HG03280 (cell line): ENCODE data around the gene NHSL2.
"Not testable (repeated sequence)": the region's sequence is repeated elsewhere in the genome, so short reads cannot be mapped to it uniquely, and the experiment has no call there.

Experiments used
- ATAC-seq: cut with Tn5 transposase; IDR thresholded peaks from one replicate; pipeline ENCODE4 v1.9.1; 2021; ENCODE audit warnings: mild to moderate bottlenecking, moderate library complexity; ENCODE audit not compliant: unreplicated experiment

The NHSL2 gene

DNA sequence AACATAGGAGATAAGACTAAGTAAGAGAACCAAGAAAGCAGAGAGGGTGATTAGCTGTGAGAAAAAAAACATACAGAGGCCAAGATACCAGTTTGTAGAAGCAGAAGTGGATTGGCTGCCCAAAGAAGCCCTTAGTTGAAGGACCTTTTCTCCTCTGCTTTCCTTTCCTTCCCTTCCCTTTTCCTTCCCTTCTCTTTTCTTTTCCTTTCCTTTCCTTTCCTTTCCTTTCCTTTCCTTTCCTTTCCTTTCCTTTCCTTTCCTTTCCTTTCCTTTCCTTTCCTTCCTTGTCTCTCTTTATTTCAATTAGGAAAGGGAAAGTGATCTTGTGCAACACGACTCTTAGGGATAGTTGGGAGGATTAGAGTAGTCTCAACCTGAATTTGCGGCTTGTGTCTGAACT lies 128.2 kb downstream of the NHSL2 start:
- no peak for ATAC-seq

DNA sequence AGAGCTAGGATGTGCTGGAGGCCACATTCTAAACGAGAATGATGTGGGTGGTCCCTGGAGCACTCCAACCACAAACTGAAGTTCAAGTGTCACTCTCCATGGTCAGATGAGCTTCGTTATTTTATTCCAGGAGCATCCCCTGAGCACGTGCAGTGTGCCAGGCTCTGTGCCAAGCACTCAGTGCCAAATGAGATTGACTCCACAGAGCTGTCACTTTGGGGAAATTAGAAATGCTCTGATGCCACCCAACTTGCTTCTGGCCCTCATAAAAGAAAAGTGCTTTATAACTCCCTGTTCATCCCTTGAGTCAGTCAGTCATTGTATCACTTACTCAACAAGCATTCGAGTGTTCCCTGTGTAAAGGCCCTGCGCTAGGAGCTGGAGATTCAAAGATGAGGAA lies 129.9 kb downstream of the NHSL2 start:
- no peak for ATAC-seq

DNA sequence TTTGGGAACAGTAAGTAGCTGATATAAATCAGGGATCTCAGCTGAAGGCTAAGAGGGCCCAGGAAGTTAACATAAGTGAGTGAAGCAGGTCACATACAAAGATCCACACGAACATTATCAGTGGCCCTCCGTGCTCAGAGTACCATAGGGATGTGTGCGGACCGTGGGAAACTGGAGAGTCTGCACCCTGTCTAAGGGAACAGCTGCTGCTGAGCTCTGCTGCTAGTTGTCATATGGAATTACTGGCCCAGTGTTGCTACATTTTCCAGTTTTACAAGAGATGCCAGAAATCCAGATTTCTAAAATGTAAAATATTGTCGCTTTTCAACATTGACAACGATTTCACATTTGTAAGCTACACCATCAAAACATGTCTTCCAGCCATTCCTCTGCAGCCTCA lies 130.5 kb downstream of the NHSL2 start:
- ATAC-seq: no peak

DNA sequence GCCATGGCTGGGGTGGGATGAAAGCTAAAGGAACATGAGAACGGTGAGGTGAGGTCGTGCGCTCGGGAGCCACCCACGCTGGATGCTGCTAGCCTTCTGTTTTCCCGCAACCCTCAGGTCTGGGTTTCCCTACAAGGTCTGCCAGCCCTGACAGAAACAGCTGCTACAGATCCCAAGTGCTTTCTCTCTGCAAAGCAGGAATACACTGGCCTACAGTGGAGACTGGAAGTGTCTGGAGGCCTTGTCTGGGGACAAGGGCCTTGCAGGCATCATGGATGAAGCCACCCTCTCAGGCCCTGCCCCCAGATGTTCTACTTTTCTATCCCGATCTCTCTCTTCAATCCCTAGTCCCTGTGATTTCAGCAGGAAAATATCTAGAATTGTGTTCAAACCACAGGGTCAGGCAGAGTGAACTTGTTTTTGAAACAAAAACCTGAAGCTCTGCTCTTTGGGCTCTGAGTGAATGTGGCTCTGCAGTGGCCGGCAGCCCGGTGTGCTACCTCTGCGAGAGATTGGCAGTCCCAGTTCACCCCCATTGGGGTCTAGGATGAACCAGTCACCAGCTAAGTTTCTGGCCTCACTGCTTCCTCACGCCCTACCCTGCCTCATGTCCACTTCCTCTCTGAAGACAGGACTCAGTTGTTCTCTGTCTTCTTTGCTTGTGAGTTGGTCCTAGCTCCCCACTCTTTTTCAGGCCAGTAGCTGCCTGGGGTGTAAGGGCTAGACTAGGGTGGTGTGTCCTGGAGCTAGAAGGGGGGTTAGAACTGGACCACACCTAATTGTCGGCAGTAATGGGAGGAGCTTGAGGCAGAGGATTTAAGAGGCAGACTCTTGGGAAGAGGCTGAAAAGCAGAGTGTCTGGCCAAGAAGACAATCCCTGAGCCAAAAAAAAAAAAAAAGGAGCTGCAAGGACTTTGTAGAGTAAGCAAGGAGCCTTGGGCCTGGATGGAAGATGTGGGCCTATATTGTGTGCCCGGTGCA lies 131.5 kb downstream of the NHSL2 start:
- ATAC-seq: no peak

DNA sequence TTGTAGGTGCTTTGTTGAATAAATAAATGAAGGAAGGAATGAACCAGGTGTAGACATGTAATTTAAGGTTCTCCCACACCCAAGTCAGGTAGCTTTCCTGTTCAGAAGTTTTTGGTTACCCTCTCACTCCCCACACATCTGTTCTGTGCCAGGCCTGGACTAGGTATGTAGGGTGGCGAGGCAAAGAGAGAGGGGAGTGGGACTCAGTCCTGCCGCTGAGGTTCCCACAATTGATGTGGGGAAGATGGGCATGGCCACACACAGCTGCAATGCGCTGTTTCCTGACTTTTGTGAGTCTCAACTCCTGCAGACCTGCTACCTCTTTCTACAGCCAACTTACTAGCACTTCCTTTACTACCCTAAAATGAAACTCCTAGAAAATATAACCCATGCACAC lies 132.2 kb downstream of the NHSL2 start:
- no peak for ATAC-seq

DNA sequence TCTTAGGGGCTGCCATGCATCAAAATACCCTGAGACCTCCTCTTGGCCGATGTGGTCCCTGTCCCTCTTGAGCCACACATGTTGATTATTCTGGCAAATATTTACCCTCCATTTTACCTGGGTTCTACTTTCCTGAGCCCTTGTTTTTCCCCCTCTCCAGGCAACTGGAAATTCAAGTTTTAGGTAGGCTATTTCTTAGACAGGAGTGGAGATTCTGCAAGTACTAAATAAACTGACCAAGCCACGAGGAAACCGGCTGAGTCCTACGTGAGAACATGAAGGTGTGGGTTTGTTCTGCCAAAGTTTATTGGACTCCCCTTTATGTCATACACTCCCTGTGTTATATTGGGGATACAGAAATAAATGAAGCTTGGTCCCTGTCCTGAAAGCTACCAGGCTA lies 133.0 kb downstream of the NHSL2 start:
- no peak for ATAC-seq

DNA sequence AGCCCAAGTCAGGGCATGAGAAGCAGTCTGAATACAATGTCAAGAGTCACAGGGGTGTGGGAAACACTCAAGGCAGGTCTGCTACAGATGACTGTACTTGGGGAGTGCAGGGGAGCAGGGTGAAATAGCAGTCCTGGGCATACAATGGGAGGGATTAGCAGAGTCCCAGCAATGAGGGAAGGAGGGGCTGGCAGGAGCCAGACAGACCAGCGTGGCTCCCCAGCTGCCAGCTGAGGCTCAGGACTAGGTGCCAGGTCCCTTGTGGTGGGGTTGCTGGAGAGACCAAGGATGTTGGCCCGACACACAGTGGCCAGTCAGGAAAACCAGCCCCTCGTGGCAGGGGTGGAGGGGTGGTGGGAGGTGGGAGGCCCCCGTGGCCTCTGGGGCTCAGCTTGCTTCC lies 134.5 kb downstream of the NHSL2 start:
- no peak for ATAC-seq

DNA sequence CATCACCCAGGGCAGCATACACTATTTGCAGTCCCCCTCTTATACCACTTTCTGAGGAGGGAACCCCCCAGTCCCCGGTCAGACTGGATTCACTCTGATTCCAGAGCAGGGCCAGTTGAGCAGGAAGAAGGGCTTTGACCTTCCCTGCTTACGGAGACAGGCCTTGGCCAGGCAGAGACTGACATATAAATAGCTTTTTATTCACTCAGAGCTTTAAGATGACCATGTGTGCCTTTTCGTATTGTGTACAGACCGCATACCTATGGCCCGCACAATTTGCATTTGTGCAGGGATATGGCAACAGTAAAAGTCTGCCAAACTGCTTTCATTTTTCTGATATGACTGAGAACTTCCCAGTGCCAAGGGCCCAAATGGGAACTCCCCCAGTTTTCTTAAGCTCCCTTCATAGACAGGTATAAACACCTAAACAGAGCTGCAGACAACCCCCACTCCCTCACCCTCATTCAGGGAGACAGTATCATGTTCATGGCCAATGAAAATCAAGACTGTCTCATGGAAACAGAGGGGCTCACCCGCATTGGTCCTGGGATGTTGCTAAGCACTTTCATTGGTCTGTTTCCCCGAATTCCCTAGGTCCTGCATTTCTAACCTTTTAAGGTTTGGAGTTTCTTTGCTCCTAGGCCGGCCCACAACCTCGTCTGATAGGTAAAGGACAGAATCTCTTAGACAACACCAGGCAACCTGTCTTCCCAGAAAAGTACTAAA lies 135.1 kb downstream of the NHSL2 start:
- no peak for ATAC-seq

DNA sequence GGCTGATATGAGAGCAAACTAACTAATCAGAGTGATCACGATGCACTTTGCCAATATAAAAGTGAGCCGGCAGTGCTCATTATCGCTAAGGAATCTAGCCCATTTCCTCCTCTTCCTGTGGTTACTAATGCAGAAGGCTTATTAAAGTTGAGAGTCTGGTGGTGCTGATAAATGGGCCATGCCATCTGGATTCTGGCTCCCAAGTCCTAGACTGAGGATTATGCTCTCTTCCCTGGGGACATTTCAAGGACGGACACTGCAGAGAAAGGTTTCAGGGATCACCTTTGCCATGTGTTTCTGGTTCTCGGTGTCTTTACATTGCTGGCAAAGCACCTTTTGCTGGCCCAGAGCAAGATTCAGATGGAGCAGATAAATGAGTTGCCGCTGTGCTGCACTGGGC lies 135.8 kb downstream of the NHSL2 start:
- ATAC-seq: no peak

DNA sequence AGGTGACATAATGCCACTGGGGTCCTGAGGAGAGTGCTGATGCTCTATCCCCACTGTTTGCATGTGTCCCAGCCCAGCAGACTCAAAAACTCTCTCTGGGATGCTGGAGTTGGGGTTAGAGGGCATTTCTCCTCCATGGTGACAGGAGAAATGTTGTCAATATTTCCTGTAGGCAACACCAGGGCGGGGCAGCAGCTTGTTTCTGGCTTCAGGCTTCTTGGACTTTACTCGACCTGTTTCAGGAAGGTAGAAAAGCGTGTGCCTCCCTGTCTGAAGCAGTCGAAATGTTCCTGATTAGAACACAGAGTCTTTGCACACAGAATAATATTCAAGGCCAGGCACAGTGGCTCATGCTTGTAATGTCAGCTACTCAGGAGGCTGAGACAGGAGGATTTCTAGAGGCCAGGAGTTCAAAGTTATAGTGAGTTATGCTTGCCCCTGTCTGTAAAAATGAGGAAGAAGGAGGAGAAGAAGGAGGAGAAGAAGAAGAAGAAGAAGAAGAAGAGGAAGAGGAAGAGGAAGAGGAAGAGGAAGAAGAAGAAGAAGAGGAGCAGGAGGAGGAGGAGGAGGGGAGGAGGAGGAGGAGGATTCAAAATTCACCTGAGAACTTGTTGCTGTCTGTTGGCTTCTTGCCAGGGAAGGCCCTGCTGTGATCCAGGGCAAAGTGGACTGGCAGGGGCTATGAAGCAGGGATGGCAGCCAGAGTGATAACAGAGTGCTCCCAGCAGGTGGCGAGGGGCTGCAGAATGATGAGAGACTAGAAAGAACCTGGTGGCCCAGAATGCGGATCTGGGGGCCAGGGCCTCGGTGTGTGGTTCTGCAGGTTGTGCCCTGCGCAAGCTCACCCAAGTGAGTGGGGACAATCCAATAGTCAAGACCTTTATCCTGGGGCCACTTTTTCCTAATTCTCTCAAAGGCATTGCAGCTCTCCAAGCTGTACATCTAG lies 138.1 kb downstream of the NHSL2 start:
- no peak for ATAC-seq

DNA sequence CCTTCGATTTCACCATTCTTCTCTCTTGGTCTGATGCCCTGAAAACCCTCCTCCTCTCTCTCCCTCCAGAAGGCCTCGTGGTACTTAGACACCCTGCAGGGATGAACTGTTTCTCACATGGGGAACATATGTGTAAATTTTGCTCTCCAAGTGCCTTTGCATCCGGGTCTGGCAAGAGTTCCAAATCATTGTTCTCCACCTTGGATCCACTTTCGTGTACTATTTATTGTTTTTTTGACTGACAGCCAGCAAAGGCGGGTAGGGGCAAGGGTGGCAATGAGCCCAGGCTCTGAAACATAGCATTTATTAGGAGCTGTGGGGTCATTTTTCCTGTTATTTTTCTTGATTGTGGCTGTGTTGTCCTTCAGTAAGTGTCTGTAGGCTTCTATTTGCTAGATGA lies 139.4 kb downstream of the NHSL2 start:
- ATAC-seq: no peak

DNA sequence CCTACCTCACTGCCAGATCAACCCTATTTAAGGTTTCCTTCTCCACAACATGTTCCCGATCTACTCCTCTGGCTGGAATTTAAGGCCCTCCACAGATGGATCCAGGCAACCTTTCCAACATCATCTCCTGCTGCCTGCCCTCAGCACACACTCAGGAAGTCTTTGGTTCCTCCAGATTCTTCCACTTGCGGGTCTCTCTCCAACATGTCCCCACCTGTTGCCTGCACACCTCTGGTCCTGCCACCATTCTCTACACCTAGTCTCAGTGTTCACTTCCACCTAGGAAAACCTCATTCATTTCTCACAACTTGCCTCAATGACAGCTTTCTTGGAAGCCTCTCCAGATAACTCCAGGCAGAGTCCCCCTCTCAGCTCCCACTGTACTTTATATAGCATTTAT lies 140.9 kb downstream of the NHSL2 start:
- ATAC-seq: no peak

DNA sequence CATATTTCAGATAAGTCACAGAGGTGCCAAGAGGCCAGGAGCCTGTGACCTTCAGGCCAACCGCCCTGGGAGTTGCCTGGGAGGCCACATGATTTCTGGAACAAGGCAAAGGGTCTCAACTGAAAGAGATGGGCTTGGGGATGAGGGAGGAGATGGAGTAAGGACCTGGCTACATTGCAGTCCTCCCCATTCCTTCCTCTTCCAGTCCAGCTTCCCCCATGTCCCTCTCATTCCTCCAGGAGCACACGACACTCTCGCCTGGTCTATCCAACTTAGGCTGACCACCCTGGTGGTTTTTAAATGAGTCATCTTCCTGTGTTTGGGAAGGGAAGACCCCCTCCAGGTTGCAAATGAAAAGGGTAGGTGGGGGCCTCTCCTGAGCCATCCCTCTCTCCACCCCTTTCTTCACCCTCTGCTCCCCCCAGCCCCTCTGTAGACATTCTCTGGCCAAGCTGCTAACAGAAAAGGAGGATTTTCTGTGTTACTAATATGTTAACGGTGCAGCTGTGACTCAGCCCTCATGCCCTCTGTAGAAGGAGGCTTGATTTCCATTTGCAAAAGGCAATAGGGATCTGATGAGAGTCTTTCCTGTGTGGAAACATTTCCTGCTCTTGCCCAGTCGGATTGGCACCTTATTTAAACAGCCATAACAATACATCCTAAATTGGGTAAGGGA lies 141.9 kb downstream of the NHSL2 start:
- no peak for ATAC-seq

DNA sequence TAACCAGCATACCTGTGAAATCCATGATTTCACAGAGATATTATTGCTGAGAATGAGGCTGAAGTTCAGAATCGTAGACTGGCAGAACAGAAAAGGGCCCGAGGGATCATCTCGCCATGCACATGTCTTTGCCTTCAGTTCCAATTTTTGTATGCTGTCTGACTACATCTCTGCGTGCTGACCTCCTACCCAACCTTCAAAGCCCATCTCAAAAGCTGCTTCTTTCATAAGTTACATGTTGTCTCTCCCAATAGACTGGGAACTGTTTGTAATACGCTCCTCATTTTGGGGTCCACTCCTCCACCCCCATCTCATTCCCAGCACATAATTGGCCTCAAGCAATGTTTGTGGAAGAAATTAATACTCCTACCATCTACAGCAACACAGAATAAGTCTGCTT lies 142.9 kb downstream of the NHSL2 start:
- ATAC-seq: no peak

DNA sequence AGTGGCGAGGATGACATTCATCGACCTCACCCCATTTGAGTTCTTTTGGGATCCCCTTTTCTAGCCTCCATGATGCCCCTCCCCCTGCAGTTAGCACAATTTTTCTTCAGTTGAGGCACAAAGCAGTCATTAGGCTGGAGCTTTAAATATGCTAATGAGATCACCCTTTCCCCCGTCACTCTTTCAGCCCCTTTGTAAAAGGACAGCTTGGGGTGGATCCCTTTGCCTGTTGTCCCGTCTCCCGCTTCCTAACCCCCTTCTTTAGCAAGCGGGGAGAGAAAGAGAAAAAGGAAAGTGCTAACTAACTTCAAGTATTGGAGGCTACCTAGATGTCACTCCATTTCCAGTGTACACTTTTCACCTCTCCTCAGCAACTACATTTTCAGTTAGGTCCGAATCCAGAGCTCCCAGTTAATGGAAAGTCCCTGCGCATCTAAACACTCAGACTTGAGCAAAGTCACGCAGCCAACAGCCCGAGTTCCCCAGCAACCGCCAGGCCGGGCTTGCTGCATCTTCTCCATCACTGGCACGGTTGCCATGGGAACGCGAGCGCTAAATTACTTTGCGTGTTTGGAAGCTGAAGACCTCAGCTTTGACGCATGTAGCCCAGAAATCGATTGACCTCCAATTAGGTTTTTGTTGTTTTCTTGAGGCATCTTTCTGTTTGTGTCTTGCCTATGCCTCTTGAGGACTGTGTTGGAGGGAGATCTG lies 144.3 kb downstream of the NHSL2 start:
- ATAC-seq: no peak

DNA sequence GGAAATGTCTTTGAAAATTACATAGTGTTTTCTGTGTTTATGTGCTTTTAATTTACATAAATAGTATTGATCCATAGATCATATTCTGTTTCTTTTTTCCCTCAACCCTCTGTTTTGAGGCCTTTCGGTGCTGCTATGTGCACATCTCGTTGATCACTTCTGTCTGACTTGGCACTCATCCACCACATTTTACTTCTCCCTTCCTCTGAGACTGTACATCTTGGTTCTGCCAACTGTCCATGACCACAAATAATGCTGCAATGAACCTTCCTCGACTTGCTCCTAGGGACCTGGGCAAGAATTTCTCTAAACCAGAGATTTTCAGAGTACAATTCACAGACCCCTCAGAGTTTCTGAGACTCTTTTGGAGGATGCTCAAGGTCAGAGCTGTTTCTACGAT lies 146.7 kb downstream of the NHSL2 start:
- no peak for ATAC-seq

DNA sequence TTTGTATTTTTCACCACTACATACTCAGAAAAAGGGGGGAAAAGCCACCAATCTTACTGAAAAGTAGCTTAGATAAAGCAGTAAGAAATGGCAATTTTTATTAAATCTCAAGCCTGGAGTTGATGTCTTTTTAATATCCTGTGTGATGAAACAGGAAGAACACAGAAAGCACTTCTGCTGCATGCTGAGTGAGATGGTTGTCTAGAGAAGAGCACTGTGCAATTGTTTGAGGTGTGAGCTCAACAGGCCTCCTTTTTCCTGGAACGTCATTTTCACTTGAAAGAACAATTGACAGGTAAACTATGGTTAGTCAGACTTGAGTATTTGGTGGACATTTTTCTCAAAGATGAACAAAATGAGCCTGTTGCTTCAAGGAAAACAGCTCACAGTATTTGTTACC lies 147.2 kb downstream of the NHSL2 start:
- no peak for ATAC-seq

DNA sequence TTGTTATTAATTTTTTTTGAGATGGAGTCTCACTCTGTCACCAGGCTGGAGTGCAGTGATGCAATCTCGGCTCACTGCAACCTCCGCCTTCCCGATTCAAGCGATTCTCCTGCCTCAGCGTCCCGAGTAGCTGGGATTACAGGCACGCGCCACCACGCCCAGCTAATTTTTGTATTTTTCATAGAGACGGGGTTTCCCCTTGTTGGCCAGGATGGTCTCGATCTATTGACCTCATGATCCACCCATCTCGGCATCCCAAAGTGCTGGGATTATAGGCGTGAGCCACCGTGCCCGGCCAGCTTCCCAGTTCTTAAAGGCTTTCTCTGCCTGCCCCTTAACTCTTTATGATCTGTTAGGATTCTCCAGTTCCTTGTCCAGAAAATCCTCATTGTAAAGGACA lies 147.7 kb downstream of the NHSL2 start:
- not testable (repeated sequence) for ATAC-seq

DNA sequence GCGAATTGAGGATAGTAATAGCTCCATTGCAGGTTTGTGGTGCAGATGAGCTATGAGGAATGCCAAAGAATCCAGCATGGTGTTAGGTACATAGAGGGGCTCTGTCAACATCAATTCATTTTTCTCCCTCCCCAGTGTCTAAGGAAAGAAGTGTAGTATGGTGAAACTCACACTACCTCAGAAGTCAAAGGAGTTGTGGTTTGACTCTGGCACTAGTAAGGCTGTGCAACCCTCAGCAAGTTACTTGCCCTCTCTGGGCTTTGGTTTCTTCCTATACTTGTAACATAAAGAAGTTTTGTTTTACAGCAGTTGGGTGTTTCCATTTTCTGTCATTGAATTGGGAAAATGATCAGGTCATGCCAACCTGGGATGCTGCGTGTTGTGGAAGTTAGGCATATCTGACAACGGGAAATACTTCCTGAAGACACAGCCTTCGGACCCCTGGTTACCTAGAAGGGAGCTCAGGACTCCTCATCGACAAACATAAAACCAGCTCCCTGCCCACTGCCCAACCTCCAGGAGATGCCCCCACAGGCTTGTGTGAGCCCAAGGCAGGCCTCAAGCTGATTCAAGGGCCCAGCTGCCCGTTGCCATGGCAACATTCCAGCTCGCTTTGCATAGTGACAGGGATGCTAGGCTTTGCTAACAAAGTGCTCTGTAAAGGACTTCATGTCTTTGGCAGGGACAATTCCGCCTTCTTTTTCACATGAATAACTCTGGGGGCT lies 149.7 kb downstream of the NHSL2 start:
- ATAC-seq: no peak
